Naive B cell (primary cell): ENCODE results near the gene RAMP1. TPM values are rescaled to one million over a fixed set of nuclear protein-coding genes. Genes with fewer than 3 reads are reported as not detected.

ENCODE experiments used
- ATAC-seq, 2 donors: fragments of 150-1000 bp; cut with Tn5 transposase; 2 replicates each; pipeline ENCODE4 v1.10.0; 2021; ENCODE audit warnings: low read depth in 2 of 2, mild to moderate bottlenecking in 2 of 2, moderate library complexity in 2 of 2
- DNase-seq: peaks from one replicate; pipeline ENCODE4 v3.0.0; 2022
- H3K27ac Mint-ChIP-seq, 6 donors: one replicate each; pipeline ENCODE4 v1.8.0; 2020 to 2022; ENCODE audit warnings: mild to moderate bottlenecking in 6 of 6, mixed read lengths in 6 of 6, moderate library complexity in 5 of 6, inconsistent platforms in 2 of 6
- H3K27me3 Mint-ChIP-seq, 3 donors: one replicate each; pipeline ENCODE4 v1.8.0; 2021 to 2022; ENCODE audit warnings: mixed read lengths in 3 of 3, mild to moderate bottlenecking in 1 of 3
- H3K36me3 Mint-ChIP-seq, 2 donors: one replicate each; pipeline ENCODE4 v1.8.0; 2020 to 2022; ENCODE audit warnings: mixed read lengths in 2 of 2, inconsistent platforms in 1 of 2, mild to moderate bottlenecking in 1 of 2
- H3K4me1 Mint-ChIP-seq, 3 donors: one replicate each; pipeline ENCODE4 v1.8.0; 2020 to 2022; ENCODE audit warnings: mixed read lengths in 3 of 3, inconsistent platforms in 1 of 3, mild to moderate bottlenecking in 1 of 3, moderate library complexity in 1 of 3
- H3K4me3 Mint-ChIP-seq, 8 donors: one replicate each; pipeline ENCODE4 v1.8.0; 2020 to 2022; ENCODE audit warnings: mild to moderate bottlenecking in 8 of 8, mixed read lengths in 8 of 8, moderate library complexity in 8 of 8, inconsistent platforms in 2 of 8
- H3K9me3 Mint-ChIP-seq, 7 donors: one replicate each; pipeline ENCODE4 v1.8.0; 2020 to 2022; ENCODE audit warnings: mixed read lengths in 7 of 7, mild to moderate bottlenecking in 5 of 7, inconsistent platforms in 2 of 7, moderate library complexity in 1 of 7
- polyA plus RNA-seq, 6 donors: library from polyadenylated mRNA; unstranded; fragments of 300-500 nt; fragmentation: Illumina TruSeq; gene quantifications; one replicate each; pipeline ENCODE4 v1.2.3, GENCODE V29; 2021; ENCODE audit warnings: low read depth in 6 of 6

The RAMP1 gene
- polyA plus RNA-seq, 6 donors from 2014 or later: 0.32 TPM; not detected in 5

DNA sequence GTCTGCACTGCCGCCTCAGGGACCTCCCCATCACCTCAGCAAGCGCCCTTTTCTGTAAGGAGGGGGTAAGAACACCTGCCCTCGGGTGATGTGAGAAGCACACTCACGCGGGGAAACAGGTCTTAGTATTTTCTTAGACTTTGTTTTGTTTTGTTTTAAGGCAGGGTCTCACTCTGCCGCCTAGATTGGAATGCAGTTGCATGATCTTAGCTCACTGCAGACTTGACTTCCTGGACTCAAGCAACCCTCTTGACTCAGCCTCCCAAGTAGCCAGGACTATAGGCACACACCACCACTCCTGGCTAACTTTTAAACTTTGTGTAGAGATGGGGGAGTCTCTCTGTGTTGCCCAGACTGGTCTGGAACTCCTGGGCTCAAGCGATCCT, 37.1 kb downstream of the RAMP1 start:
- Mint-ChIP-seq H3K4me1 (peaks cover 4 to 22% (median 14%) of the 10 kb centered on the region in 3 donors), H3K27ac (peak overlapping the region in 2 of 6 donors; percentile 19 to 62), H3K36me3 (no peaks in the 10 kb centered on the region), H3K27me3 (peaks cover 0 to 5% (median 2%) of the 10 kb centered on the region in 3 donors), H3K4me3 (no peak overlapping the region), H3K9me3 (no peaks in the 10 kb centered on the region)
- no peak for DNase-seq
- ATAC-seq: no peak

- Mint-ChIP-seq H3K27ac (peak overlapping the region in 3 of 6 donors; percentile 19 to 65 (median 60)), H3K36me3 (no peaks in the 10 kb centered on the region), H3K9me3 (no peaks in the 10 kb centered on the region), H3K27me3 (peaks cover 0 to 10% (median 6%) of the 10 kb centered on the region in 3 donors), H3K4me1 (peaks cover 8 to 25% (median 19%) of the 10 kb centered on the region in 3 donors), H3K4me3 (no peak overlapping the region)
- ATAC-seq (no peak), DNase-seq (no peak)
These were observed 37.5 kb downstream of the RAMP1 start for GRCh38 chr2:237896956-237897355.

- H3K27me3 Mint-ChIP-seq: peaks cover 0 to 10% (median 7%) of the 10 kb centered on the region in 3 donors
- H3K4me3 Mint-ChIP-seq: peak overlapping the region in 5 of 8 donors; percentile 2 to 78 (median 43)
- peak overlapping the region in 5 of 6 donors; percentile 15 to 96 (median 78) for H3K27ac Mint-ChIP-seq
- H3K9me3 Mint-ChIP-seq: no peaks in the 10 kb centered on the region
- DNase-seq (no peak), ATAC-seq (no peak)
- H3K4me1 Mint-ChIP-seq: peaks cover 8 to 28% (median 27%) of the 10 kb centered on the region in 3 donors
- no peaks in the 10 kb centered on the region for H3K36me3 Mint-ChIP-seq
These were observed 38.6 kb downstream of the RAMP1 start for GRCh38 chr2:237898057-237898414.

- ATAC-seq: no peak
- Mint-ChIP-seq H3K27me3 (peaks cover 0 to 10% (median 7%) of the 10 kb centered on the region in 3 donors), H3K36me3 (no peaks in the 10 kb centered on the region), H3K9me3 (no peaks in the 10 kb centered on the region), H3K4me3 (peak overlapping the region in 1 of 8 donors; percentile 46), H3K27ac (peak overlapping the region in 3 of 6 donors; percentile 30 to 50 (median 49)), H3K4me1 (peaks cover 8 to 45% (median 43%) of the 10 kb centered on the region in 3 donors)
- DNase-seq: no peak
These were observed 41.7 kb downstream of the RAMP1 start for GRCh38 chr2:237900891-237901831.

DNA sequence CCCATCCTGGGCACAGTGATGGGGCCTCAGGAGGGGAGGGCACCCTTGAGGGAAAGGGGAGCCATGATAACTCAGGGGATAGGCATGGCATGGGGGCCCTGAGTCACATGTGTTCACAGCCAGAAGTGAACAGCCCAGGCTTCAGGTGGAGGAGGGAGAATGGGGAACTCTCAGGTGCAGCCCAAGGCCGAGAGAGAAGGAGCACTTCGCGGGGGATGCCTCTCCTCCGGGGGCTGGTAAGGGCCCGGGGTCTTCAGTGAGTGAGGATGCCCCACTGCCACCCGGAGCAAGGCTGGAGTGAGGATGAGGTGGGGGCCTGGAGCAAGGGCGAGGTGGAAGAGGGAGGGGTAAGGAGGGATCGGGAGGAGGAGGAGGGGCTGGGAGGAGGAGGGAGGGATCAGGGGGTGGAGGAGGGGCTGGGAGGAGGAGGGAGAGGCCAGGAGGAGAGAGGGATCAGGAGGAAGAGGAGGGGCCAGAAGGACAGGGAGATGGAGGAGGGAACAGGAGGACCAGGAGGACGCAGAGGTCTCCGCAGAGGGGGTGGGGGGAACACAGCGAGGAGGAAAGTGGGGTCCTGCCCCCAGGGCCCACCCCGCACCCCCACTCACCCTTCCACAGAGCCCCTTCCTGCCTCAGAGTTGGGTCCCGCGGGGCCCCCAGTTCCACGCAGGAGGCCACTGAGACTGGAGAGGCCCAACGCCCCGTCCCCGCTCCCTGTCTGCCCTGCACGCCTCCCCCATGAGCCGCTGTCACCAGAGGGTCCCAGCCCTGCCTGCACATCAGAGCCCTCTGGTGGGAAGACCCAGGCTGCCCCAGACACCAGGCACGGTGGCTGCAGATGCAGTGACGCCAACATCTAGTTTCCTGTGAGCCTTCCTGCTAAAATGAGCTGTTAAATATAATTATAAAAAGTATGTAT, 42.8 kb downstream of the RAMP1 start:
- Mint-ChIP-seq H3K4me1 (peaks cover 8 to 49% (median 46%) of the 10 kb centered on the region in 3 donors), H3K27ac (peak overlapping the region in 3 of 6 donors; percentile 30 to 91 (median 75))
- peak; percentile 63 for DNase-seq

DNA sequence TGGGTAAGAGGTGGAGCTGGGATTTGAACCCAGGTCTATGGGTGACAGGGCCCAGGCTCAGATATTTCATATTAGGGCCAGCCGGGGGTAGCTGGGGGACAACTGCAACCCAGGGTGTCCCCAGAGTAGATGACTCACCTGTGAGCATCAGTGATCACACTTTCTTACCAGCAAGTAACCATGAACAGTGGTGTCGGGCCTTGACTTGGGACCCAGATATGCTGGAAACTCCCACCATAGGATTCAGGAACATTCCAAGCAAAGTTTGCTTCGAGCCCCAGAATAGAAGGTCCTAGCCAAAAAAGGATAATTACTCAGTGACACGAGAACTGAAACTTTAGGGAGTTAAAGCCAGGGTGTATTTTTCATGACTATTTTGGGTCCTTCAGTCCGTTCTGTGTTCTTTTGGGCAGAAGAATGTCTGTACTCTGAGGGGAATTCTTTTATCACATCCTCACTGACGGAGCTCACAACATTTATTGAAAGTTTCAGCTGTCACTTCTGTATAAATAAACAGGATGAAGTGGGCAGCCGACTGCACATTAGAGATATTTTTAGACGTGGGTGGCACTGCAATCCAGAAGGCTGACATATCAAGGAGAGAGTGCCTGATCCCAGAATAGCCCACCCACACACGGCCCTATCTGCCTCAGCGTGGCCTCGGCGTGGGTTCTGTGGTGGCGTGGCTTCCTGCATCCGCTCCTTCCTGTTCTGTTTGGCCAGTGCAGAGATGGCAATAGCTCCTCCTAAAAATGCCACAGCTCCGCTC, 45.6 kb downstream of the RAMP1 start:
- ATAC-seq (peak in 1 of 2 donors; percentile 58), DNase-seq (peak; percentile 65)
- H3K4me1 Mint-ChIP-seq: peaks cover 3 to 35% (median 30%) of the 10 kb centered on the region in 3 donors
- peaks cover 0 to 10% (median 9%) of the 10 kb centered on the region in 3 donors for H3K27me3 Mint-ChIP-seq
- H3K9me3 Mint-ChIP-seq: peaks cover 5 to 12% (median 7%) of the 10 kb centered on the region in 7 donors
- H3K36me3 Mint-ChIP-seq: peaks cover 5 to 10% of the 10 kb centered on the region in 2 donors
- H3K4me3 Mint-ChIP-seq: peak overlapping the region in 6 of 8 donors; percentile 47 to 84 (median 66)
- H3K27ac Mint-ChIP-seq: peak overlapping the region in 4 of 6 donors; percentile 52 to 97 (median 87)

More for the DNA sequence above, 42.8 kb downstream of the RAMP1 start:
- Mint-ChIP-seq H3K4me3 (peak overlapping the region in 2 of 8 donors; percentile 17 to 35), H3K36me3 (peaks cover under 1 to 3% of the 10 kb centered on the region in 2 donors), H3K27me3 (peaks cover 0 to 10% (median 7%) of the 10 kb centered on the region in 3 donors), H3K9me3 (peaks cover 1 to 3% (median 3%) of the 10 kb centered on the region in 7 donors)
- ATAC-seq: no peak

DNA sequence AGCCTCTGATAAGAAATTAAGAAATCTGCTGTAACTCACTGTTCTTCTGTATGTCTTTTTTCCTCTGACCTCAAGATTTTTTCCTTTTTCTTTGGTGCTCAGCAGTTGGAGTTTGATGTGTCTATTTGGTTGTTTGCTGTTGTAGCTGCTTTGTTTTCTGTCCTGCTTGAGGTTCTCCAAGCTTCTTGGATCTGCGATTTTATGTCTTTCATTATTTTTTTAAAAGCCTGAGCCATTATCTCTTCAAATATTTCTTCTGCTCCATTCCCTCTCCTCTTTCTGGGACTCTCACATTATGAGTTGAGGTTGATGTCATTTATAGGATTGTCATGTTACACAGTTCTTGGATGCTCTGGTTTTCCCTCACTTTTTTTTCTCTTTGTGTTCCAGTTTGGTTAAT, 47.7 kb downstream of the RAMP1 start:
- Mint-ChIP-seq H3K9me3 (peaks cover 5 to 12% (median 7%) of the 10 kb centered on the region in 7 donors), H3K27me3 (peaks cover 0 to 11% (median 5%) of the 10 kb centered on the region in 3 donors), H3K36me3 (peaks cover 5 to 10% of the 10 kb centered on the region in 2 donors), H3K27ac (peak overlapping the region in 3 of 6 donors; percentile 14 to 60 (median 30)), H3K4me3 (no peak overlapping the region), H3K4me1 (peaks cover 0 to 26% (median 23%) of the 10 kb centered on the region in 3 donors)
- DNase-seq (no peak), ATAC-seq (no peak)

DNA sequence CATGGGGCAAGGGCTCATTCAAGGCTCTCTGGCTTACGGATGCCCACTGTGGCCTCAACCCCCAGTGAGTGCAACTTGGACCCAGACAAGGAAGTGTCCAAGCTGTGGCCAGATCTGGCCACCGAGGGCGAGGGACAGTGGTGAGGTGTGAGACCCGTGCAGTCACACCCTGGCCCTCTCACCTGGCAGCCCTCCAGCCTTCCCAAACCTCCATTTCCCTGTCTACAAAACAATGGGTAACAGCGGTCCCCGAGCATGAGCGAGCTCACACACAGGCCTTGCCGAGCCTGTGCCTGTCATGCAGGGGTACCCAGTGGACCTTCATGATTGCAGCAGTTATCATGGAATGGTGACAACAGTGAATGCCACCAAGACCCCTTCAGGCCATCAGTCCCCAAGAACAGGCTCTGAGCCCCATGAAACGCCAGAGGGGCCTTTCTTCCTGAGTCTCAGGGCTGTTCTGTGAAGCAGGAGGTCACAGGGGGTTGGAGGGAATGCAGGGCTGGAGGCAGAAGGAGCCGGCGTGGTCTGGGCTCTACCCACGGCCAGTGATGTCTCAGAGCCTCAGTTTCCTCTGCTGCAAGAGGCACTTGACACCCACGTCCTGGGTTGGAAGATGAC, 49.8 kb downstream of the RAMP1 start:
- peaks cover 5 to 10% of the 10 kb centered on the region in 2 donors for H3K36me3 Mint-ChIP-seq
- ATAC-seq (no peak), DNase-seq (no peak)
- peaks cover 5 to 12% (median 7%) of the 10 kb centered on the region in 7 donors for H3K9me3 Mint-ChIP-seq
- peaks cover 0 to 20% (median 19%) of the 10 kb centered on the region in 3 donors for H3K4me1 Mint-ChIP-seq
- H3K27me3 Mint-ChIP-seq: peaks cover 0 to 11% (median 5%) of the 10 kb centered on the region in 3 donors
- no peak overlapping the region for H3K4me3 Mint-ChIP-seq
- H3K27ac Mint-ChIP-seq: no peak overlapping the region

DNA sequence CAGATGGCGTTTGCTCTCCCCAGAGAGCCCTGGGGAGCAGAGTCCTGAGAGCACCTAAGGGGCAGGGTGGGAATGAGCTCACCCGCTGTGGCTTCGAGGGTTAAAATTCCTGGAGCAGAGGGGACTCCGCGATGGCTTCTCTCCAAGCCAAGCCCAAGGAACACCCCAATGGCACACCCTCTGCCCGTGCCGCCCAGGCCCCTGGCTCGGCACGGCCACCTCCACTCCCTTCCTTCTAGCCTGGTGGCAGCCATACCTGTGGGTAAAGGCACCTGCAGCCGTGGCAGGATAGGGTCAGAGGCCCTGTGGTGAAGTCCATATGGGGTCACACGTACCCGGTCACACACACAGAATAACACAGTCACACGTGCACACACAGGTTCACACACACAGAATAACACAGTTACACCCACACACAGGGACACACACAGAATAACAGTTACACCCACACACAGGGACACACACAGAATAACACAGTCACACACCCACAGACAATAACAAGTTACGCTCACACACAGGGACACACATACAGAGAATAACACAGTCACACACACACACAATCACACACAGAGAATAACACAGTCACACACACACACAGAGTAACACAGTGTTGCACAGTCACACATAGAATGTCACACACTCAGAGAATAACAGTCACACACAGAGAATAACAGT, 50.5 kb downstream of the RAMP1 start:
- ATAC-seq: no peak
- Mint-ChIP-seq H3K9me3 (peaks cover 6 to 12% (median 7%) of the 10 kb centered on the region in 7 donors), H3K4me1 (peaks cover 0 to 16% (median 16%) of the 10 kb centered on the region in 3 donors), H3K4me3 (no peak overlapping the region), H3K36me3 (peaks cover 5 to 10% of the 10 kb centered on the region in 2 donors), H3K27me3 (peaks cover 0 to 11% (median 5%) of the 10 kb centered on the region in 3 donors), H3K27ac (no peak overlapping the region)
- DNase-seq: no peak

- H3K9me3 Mint-ChIP-seq: peaks cover 6 to 12% (median 7%) of the 10 kb centered on the region in 7 donors
- H3K4me1 Mint-ChIP-seq: peaks cover 0 to 7% (median 7%) of the 10 kb centered on the region in 3 donors
- no peak overlapping the region for H3K4me3 Mint-ChIP-seq
- H3K27ac Mint-ChIP-seq: peak overlapping the region in 1 of 6 donors; percentile 3
- DNase-seq (no peak), ATAC-seq (no peak)
- H3K36me3 Mint-ChIP-seq: peaks cover 5 to 10% of the 10 kb centered on the region in 2 donors
- peaks cover 0 to 13% (median 5%) of the 10 kb centered on the region in 3 donors for H3K27me3 Mint-ChIP-seq
These were observed 51.3 kb downstream of the RAMP1 start for GRCh38 chr2:237910576-237911362.
